HEK293 (cell line): ENCODE measurements around the gene FBXO17.
A peak's percentile ranks its signal among the peaks of the same experiment; 100 is the strongest.

Source experiments
- CTCF ChIA-PET: fragments of 350-600 bp; formaldehyde crosslinking; extraction: SDS; loops from one replicate; lab custom pipeline; 2021; ENCODE audit warnings: antibody characterized with exemption; lab: Yijun Ruan, JAX
- POLR2A ChIA-PET: fragments of 300-600 bp; formaldehyde crosslinking; extraction: SDS; loops from one replicate; lab custom pipeline; 2020; ENCODE audit warnings: antibody characterized with exemption, inconsistent platforms; lab: Yijun Ruan, JAX
- H3K27ac ChIP-seq: fragments of 200-500 bp; sonication (Bioruptor generic); 2 replicates; pipeline ENCODE4 v1.5.1; 2014; ENCODE audit warnings: low read depth, low read length, control low read depth, inconsistent platforms; ENCODE audit errors: extremely low read depth
- H3K36me3 ChIP-seq, 2 experiments: fragments of 200-500 bp in 1 of 2; sonication (Bioruptor generic) in 1 of 2; 1 replicate in 1 of 2; 2 replicates in 1 of 2; pipeline ENCODE4 v1.5.1; 2014 to 2017; ENCODE audit warnings: inconsistent platforms in 2 of 2, low read length in 2 of 2; ENCODE audit not compliant: control insufficient read depth in 2 of 2, insufficient read depth in 1 of 2
- H3K4me1 ChIP-seq: fragments of 200-500 bp; sonication (Bioruptor generic); 2 replicates; pipeline ENCODE4 v1.5.1; 2014; ENCODE audit warnings: mild to moderate bottlenecking, low read length, inconsistent platforms; ENCODE audit not compliant: control insufficient read depth, insufficient read depth
- H3K4me3 ChIP-seq: 2 replicates; pipeline ENCODE4 v1.5.1; 2011; ENCODE audit warnings: low read depth, mild to moderate bottlenecking, control low read depth, low read length, moderate library complexity
- H3K9me3 ChIP-seq: fragments of 200-500 bp; sonication (Bioruptor generic); 2 replicates; pipeline ENCODE4 v1.5.1; 2014; ENCODE audit warnings: low read depth, low read length, inconsistent platforms; ENCODE audit not compliant: control insufficient read depth, insufficient read depth
- EGR2 ChIP-seq: fragments of 450-650 bp; formaldehyde crosslinking; IDR thresholded peaks from 2 replicates; pipeline ENCODE4 v1.5.1; 2016; ENCODE audit warnings: low read depth, missing biosample characterization, missing genetic modification characterization
- GLIS2 ChIP-seq: fragments of 450-650 bp; formaldehyde crosslinking; IDR thresholded peaks from 2 replicates; pipeline ENCODE4 v1.5.1; 2016; ENCODE audit warnings: missing biosample characterization, missing genetic modification characterization
- KLF8 ChIP-seq: fragments of 450-650 bp; formaldehyde crosslinking; IDR thresholded peaks from 2 replicates; pipeline ENCODE4 v1.5.1; 2016; ENCODE audit warnings: missing biosample characterization, missing genetic modification characterization
- MEIS1 ChIP-seq: sonication (generic); formaldehyde crosslinking; IDR thresholded peaks from 2 replicates; pipeline ENCODE4 v1.8.1; 2022; ENCODE audit warnings: missing genetic modification reagents, mild to moderate bottlenecking, borderline replicate concordance
- PRDM1 ChIP-seq: fragments of 450-650 bp; formaldehyde crosslinking; IDR thresholded peaks from 2 replicates; pipeline ENCODE4; 2016; ENCODE audit warnings: missing biosample characterization, missing genetic modification characterization
- ZBTB17 ChIP-seq: fragments of 450-650 bp; formaldehyde crosslinking; IDR thresholded peaks from 2 replicates; pipeline ENCODE4 v1.5.1; 2016; ENCODE audit warnings: missing biosample characterization, missing genetic modification characterization
- ZEB2 ChIP-seq: fragments of 450-650 bp; formaldehyde crosslinking; IDR thresholded peaks from 2 replicates; pipeline ENCODE4 v1.5.1; 2016; ENCODE audit warnings: missing biosample characterization, missing genetic modification characterization
- ZFHX2 ChIP-seq: fragments of 450-650 bp; formaldehyde crosslinking; conservative IDR thresholded peaks from 2 replicates; pipeline ENCODE4 v1.5.1; 2016; ENCODE audit warnings: missing biosample characterization, missing genetic modification characterization
- ZFP37 ChIP-seq: fragments of 450-650 bp; formaldehyde crosslinking; IDR thresholded peaks from 2 replicates; pipeline ENCODE4 v1.5.1; 2016; ENCODE audit warnings: missing biosample characterization, missing genetic modification characterization
- ZNF157 ChIP-seq: fragments of 450-650 bp; formaldehyde crosslinking; IDR thresholded peaks from 2 replicates; pipeline ENCODE4 v1.5.1; 2016; ENCODE audit warnings: missing biosample characterization, missing genetic modification characterization
- ZNF274 ChIP-seq, 2 experiments: fragments of 200-500 bp in 1 of 2; fragments of 450-650 bp in 1 of 2; sonication (Bioruptor generic) in 1 of 2; formaldehyde crosslinking in 1 of 2; IDR thresholded peaks; 2 replicates each; pipeline versions ENCODE4 v1.5.1 to v1.6.1; 2014 to 2016; ENCODE audit warnings: borderline replicate concordance in 1 of 2, inconsistent platforms in 1 of 2, low read length in 1 of 2, missing biosample characterization in 1 of 2, missing genetic modification characterization in 1 of 2
- ZNF341 ChIP-seq: fragments of 450-650 bp; formaldehyde crosslinking; IDR thresholded peaks from 2 replicates; pipeline ENCODE4; 2016; ENCODE audit warnings: low read depth, missing biosample characterization, missing genetic modification characterization
- ZNF561 ChIP-seq: fragments of 450-650 bp; IDR thresholded peaks from 2 replicates; pipeline ENCODE4 v1.5.1; 2018; ENCODE audit warnings: missing biosample characterization, missing genetic modification characterization, borderline replicate concordance
- ZNF596 ChIP-seq: fragments of 450-650 bp; IDR thresholded peaks from 2 replicates; pipeline ENCODE4 v1.5.0; 2018; ENCODE audit warnings: missing biosample characterization, mild to moderate bottlenecking, missing genetic modification characterization, moderate library complexity
- ZNF600 ChIP-seq: fragments of 450-650 bp; formaldehyde crosslinking; IDR thresholded peaks from 2 replicates; pipeline ENCODE4 v1.5.1; 2016; ENCODE audit warnings: missing biosample characterization, missing genetic modification characterization
- ZNF621 ChIP-seq: fragments of 450-650 bp; formaldehyde crosslinking; IDR thresholded peaks from 2 replicates; pipeline ENCODE4 v1.5.1; 2017; ENCODE audit warnings: missing biosample characterization, missing genetic modification characterization
- ZNF623 ChIP-seq: fragments of 450-650 bp; formaldehyde crosslinking; IDR thresholded peaks from 2 replicates; pipeline ENCODE4 v1.5.1; 2016; ENCODE audit warnings: missing biosample characterization, missing genetic modification characterization
- ZNF624 ChIP-seq: fragments of 450-650 bp; formaldehyde crosslinking; IDR thresholded peaks from 2 replicates; pipeline ENCODE4 v1.5.1; 2017; ENCODE audit warnings: missing biosample characterization, missing genetic modification characterization
- ZNF654 ChIP-seq: fragments of 450-650 bp; formaldehyde crosslinking; IDR thresholded peaks from 2 replicates; pipeline ENCODE4 v1.5.1; 2016; ENCODE audit warnings: low read depth, missing biosample characterization, missing genetic modification characterization
- ZNF76 ChIP-seq: fragments of 450-650 bp; formaldehyde crosslinking; IDR thresholded peaks from 2 replicates; pipeline ENCODE4; 2016; ENCODE audit warnings: low read depth, missing biosample characterization, missing genetic modification characterization, borderline replicate concordance
- TF ChIP-seq, protein P1 (sequence below): fragments of 450-650 bp; formaldehyde crosslinking; IDR thresholded peaks from 2 replicates; pipeline ENCODE4 v1.5.1; 2016; ENCODE audit warnings: missing biosample characterization, missing genetic modification characterization
- TF ChIP-seq, protein P2 (sequence below): fragments of 450-650 bp; formaldehyde crosslinking; IDR thresholded peaks from 2 replicates; pipeline ENCODE4 v1.5.1; 2016; ENCODE audit warnings: missing biosample characterization, missing genetic modification characterization
- TF ChIP-seq, protein P3 (sequence below): fragments of 450-650 bp; formaldehyde crosslinking; IDR thresholded peaks from 2 replicates; pipeline ENCODE4 v1.5.1; 2016; ENCODE audit warnings: missing biosample characterization, missing genetic modification characterization
- TF ChIP-seq, protein P4 (sequence below): fragments of 450-650 bp; formaldehyde crosslinking; IDR thresholded peaks from 2 replicates; pipeline ENCODE4 v1.5.1; 2016; ENCODE audit warnings: missing biosample characterization, missing genetic modification characterization
- TF ChIP-seq, protein P5 (sequence below): sonication (generic); formaldehyde crosslinking; IDR thresholded peaks from 2 replicates; pipeline ENCODE4 v1.8.1; 2022; ENCODE audit warnings: mild to moderate bottlenecking, moderate library complexity, missing genetic modification reagents

FBXO17 gene

DNA sequence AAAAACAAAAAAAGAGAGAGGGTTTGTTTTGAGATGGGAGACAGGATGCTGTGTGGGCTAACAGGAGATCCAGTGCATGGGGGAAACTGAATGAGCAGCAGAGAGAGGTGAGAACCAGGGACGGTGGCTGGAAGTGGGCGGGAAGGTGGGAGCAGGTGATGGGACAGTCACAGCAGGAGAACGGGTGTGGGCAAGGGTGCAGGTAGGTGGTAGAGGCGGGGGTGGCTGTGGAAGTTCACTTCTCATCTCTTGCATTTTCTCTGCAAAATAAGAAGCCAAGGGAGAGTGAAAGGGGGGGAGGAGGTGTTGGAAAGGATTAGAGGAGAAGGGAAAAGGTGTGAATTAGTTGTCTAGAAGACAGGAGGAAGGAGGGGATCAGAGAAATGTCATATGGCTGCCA is 21.9 kb downstream of the FBXO17 start (continued):
- TF ChIP-seq ZNF596 (tag by site-specific recombination), result no peak
- TF ChIP-seq, protein P1, sequence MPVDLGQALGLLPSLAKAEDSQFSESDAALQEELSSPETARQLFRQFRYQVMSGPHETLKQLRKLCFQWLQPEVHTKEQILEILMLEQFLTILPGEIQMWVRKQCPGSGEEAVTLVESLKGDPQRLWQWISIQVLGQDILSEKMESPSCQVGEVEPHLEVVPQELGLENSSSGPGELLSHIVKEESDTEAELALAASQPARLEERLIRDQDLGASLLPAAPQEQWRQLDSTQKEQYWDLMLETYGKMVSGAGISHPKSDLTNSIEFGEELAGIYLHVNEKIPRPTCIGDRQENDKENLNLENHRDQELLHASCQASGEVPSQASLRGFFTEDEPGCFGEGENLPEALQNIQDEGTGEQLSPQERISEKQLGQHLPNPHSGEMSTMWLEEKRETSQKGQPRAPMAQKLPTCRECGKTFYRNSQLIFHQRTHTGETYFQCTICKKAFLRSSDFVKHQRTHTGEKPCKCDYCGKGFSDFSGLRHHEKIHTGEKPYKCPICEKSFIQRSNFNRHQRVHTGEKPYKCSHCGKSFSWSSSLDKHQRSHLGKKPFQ (tag by site-specific recombination), result 0 out of 2 replicates have a peak, but pooled peaks have one; percentile 64
- no peak for TF ChIP-seq MEIS1
- TF ChIP-seq, protein P2, sequence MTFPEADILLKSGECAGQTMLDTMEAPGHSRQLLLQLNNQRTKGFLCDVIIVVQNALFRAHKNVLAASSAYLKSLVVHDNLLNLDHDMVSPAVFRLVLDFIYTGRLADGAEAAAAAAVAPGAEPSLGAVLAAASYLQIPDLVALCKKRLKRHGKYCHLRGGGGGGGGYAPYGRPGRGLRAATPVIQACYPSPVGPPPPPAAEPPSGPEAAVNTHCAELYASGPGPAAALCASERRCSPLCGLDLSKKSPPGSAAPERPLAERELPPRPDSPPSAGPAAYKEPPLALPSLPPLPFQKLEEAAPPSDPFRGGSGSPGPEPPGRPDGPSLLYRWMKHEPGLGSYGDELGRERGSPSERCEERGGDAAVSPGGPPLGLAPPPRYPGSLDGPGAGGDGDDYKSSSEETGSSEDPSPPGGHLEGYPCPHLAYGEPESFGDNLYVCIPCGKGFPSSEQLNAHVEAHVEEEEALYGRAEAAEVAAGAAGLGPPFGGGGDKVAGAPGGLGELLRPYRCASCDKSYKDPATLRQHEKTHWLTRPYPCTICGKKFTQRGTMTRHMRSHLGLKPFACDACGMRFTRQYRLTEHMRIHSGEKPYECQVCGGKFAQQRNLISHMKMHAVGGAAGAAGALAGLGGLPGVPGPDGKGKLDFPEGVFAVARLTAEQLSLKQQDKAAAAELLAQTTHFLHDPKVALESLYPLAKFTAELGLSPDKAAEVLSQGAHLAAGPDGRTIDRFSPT (tag by site-specific recombination), result peak; percentile 39; the same call in 1 of the 2 replicates
- TF ChIP-seq ZNF621 (tag by site-specific recombination), result no peak

DNA sequence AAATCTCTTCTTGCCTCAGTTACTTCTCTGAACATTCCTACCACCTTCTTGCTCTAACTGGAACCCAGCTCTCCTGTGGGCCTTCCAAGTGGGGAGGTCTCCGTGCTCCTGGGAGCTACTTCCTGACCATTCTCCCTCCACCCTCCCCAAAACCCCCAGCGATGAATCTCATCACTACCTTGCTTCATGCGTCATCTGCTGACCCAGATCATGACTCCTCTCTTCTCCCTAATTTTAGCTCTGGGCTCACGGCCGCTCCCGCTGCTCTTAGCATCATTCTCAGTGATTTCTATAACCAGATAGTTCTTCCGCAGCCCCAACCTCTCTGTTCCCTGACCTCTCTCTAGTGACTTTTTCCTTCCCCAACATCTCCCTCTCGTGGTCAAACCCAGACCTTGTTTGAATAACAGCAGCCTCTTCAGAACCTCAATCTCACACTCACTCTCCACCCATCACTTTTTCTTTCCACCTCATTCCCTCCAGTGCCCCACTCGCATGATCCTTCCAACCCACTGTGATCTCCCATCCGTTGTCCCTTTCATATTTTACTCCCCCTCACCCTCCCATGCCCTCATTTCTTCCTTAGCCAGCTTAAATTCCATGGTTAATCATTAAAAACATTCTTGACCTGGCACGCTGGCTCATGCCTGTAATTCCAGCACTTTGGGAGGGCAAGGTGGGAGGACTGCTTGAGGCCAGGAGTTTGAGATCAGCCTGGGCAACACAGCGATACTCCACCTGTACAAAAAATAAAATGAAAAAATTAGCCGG is 23.0 kb downstream of the FBXO17 start:
- no peak overlapping the region for H3K27ac ChIP-seq
- no peak overlapping the region for H3K4me3 ChIP-seq
- H3K4me1 ChIP-seq, result no peaks in the 10 kb centered on the region
- ChIA-PET CTCF (interaction anchor here (0.5 to 2.1 kb wide), 7 partner anchors 9 to 473 kb away, joined by 3 to 8 read pairs (median 4); partner anchors contain the start of genes MRPS12 and SARS2), POLR2A (interaction anchor here (0.9 kb wide), 1 partner anchor 12 kb away, joined by 3 read pairs; no protein-coding TSS in a partner anchor)
- H3K9me3 ChIP-seq, result no peaks in the 10 kb centered on the region
- H3K36me3 ChIP-seq, result peaks cover 27 to 70% of the 10 kb centered on the region in 2 experiments
- peak; percentile 36; the same call in 1 of the 2 replicates for TF ChIP-seq KLF8 (tag by site-specific recombination)
- TF ChIP-seq ZNF623, result no peak
- 0 out of 2 replicates have a peak, but pooled peaks have one; percentile 17 for TF ChIP-seq ZNF600 (tag by site-specific recombination)
- no peak for TF ChIP-seq ZNF341 (tag by site-specific recombination)
- TF ChIP-seq, protein P3, sequence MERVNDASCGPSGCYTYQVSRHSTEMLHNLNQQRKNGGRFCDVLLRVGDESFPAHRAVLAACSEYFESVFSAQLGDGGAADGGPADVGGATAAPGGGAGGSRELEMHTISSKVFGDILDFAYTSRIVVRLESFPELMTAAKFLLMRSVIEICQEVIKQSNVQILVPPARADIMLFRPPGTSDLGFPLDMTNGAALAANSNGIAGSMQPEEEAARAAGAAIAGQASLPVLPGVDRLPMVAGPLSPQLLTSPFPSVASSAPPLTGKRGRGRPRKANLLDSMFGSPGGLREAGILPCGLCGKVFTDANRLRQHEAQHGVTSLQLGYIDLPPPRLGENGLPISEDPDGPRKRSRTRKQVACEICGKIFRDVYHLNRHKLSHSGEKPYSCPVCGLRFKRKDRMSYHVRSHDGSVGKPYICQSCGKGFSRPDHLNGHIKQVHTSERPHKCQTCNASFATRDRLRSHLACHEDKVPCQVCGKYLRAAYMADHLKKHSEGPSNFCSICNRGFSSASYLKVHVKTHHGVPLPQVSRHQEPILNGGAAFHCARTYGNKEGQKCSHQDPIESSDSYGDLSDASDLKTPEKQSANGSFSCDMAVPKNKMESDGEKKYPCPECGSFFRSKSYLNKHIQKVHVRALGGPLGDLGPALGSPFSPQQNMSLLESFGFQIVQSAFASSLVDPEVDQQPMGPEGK (tag by site-specific recombination), result peak; percentile 42; the same call in 1 of the 2 replicates
- no peak for TF ChIP-seq ZFP37
- TF ChIP-seq ZNF76 (tag by site-specific recombination), result 0 out of 2 replicates have a peak, but pooled peaks have one; percentile 6
- TF ChIP-seq ZNF561 (tag by site-specific recombination), result no peak
- TF ChIP-seq EGR2 (tag by site-specific recombination), result peak; percentile 99
- peak; percentile 81 for TF ChIP-seq PRDM1 (tag by site-specific recombination)
- no peak for TF ChIP-seq ZNF157 (tag by site-specific recombination)
- no peak for TF ChIP-seq ZEB2 (tag by site-specific recombination)
- no peak for TF ChIP-seq GLIS2
- no peak for TF ChIP-seq ZNF624 (tag by site-specific recombination)
- peak; percentile 97 for TF ChIP-seq ZNF654 (tag by site-specific recombination)
- TF ChIP-seq ZBTB17 (tag by site-specific recombination), result peak; percentile 33; the same call in 1 of the 2 replicates
- no peak for TF ChIP-seq ZNF274 (IDR thresholded peaks at IDR 0.05; ENCODE audit: low read length)
- TF ChIP-seq ZNF274 (tag by site-specific recombination; IDR thresholded peaks at IDR 0.05; ENCODE audit: borderline replicate concordance), result peak; percentile 40; the same call in 1 of the 2 replicates
- TF ChIP-seq, protein P4, sequence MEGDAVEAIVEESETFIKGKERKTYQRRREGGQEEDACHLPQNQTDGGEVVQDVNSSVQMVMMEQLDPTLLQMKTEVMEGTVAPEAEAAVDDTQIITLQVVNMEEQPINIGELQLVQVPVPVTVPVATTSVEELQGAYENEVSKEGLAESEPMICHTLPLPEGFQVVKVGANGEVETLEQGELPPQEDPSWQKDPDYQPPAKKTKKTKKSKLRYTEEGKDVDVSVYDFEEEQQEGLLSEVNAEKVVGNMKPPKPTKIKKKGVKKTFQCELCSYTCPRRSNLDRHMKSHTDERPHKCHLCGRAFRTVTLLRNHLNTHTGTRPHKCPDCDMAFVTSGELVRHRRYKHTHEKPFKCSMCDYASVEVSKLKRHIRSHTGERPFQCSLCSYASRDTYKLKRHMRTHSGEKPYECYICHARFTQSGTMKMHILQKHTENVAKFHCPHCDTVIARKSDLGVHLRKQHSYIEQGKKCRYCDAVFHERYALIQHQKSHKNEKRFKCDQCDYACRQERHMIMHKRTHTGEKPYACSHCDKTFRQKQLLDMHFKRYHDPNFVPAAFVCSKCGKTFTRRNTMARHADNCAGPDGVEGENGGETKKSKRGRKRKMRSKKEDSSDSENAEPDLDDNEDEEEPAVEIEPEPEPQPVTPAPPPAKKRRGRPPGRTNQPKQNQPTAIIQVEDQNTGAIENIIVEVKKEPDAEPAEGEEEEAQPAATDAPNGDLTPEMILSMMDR, result peak; percentile 94
- TF ChIP-seq, protein P5, sequence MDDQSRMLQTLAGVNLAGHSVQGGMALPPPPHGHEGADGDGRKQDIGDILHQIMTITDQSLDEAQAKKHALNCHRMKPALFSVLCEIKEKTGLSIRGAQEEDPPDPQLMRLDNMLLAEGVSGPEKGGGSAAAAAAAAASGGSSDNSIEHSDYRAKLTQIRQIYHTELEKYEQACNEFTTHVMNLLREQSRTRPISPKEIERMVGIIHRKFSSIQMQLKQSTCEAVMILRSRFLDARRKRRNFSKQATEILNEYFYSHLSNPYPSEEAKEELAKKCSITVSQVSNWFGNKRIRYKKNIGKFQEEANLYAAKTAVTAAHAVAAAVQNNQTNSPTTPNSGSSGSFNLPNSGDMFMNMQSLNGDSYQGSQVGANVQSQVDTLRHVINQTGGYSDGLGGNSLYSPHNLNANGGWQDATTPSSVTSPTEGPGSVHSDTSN (CRISPR knock-in tag), result no peak
- TF ChIP-seq ZFHX2, result peak; percentile 87
